GM19463 (cell line): Measurements from ENCODE around the gene MAGI2.

Source experiments
- ATAC-seq: cut with Tn5 transposase; IDR thresholded peaks from one replicate; pipeline ENCODE4 v1.9.1; 2021; ENCODE audit warnings: mild to moderate bottlenecking, moderate library complexity; ENCODE audit not compliant: unreplicated experiment

The MAGI2 gene

GRCh38 chr7:77989981-77990566, 1463.4 kb downstream of the MAGI2 start:
- no peak for ATAC-seq

GRCh38 chr7:77985974-77986339, 1467.5 kb downstream of the MAGI2 start:
- ATAC-seq = no peak

GRCh38 chr7:77985232-77985973, 1468.1 kb downstream of the MAGI2 start:
- no peak for ATAC-seq

GRCh38 chr7:77983973-77984372, 1469.5 kb downstream of the MAGI2 start:
- no peak for ATAC-seq

- ATAC-seq = no peak
These were observed 1470.4 kb downstream of the MAGI2 start for GRCh38 chr7:77982926-77983550.

GRCh38 chr7:77980087-77980713, 1473.3 kb downstream of the MAGI2 start:
- no peak for ATAC-seq

- ATAC-seq = no peak
These were observed 1474.2 kb downstream of the MAGI2 start for GRCh38 chr7:77979219-77979618.

GRCh38 chr7:77975672-77976480, 1477.6 kb downstream of the MAGI2 start:
- ATAC-seq = no peak

GRCh38 chr7:77971726-77972125, 1481.7 kb downstream of the MAGI2 start:
- no peak for ATAC-seq

GRCh38 chr7:77967429-77967828, 1486.0 kb downstream of the MAGI2 start:
- no peak for ATAC-seq
